ENCODE results near the gene SIMC1. TPM values are rescaled to one million over a fixed set of nuclear protein-coding genes. Genes with fewer than 3 reads are reported as not detected.

The SIMC1 gene
- total and polyA plus RNA-seq, 2 donors (not counting 3 experiments of a cell fraction or from before 2014, with no cell fraction given): 9.0 to 16.2 TPM

DNA sequence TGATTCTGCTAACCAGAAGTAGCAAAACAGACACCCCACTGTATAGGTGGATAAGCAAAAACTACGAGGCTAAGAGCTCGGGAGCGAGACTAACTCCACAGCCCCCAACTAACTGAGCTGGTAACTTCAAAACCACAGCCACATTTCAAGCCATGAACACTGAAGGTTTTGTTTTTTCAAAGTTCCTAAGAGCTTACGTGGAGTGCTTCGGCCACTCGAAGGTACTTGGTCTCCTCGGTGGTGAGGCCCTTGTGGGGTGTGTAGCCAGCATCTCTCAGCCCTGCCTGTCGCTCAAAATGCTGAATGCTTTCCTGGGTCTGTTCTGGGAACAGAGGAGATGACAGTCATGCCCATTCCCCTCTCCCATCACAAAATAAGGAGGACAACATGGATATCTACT, 112.2 kb downstream of the SIMC1 start:
- Histone ChIP-seq H4K20me1 (replicated peaks; ENCODE audit: control insufficient read depth, extremely low read depth, insufficient read depth, low read length) (no peaks in the 10 kb centered on the region), H3K4me3 (replicated peaks in 1 of 3; ENCODE audit: insufficient read depth in 1 of 3, low read depth in 1 of 3, low read length in 3 of 3) (no peak overlapping the region), H3K27ac (ENCODE audit: insufficient read depth, low read depth, low read length) (no peak overlapping the region), H3K4me2 (ENCODE audit: insufficient read depth, low read length) (no peak overlapping the region), H3K36me3 (ENCODE audit: control insufficient read depth in 2 of 2, extremely low read depth in 1 of 2, insufficient read depth in 2 of 2, low read length in 2 of 2) (peaks cover 20 to 43% of the 10 kb centered on the region in 2 experiments), H2AFZ (ENCODE audit: low read depth, low read length) (no peak overlapping the region), H3K9ac (replicated peaks; ENCODE audit: extremely low read depth, insufficient read depth, low read length) (no peak overlapping the region), H3K79me2 (ENCODE audit: control insufficient read depth, insufficient read depth, low read length) (peaks cover 22% of the 10 kb centered on the region), H3K27me3 (ENCODE audit: control insufficient read depth in 2 of 2, insufficient read depth in 2 of 2, low read length in 2 of 2) (no peaks in the 10 kb centered on the region), H3K9me3 (replicated peaks; ENCODE audit: control insufficient read depth, insufficient read depth, low read length) (no peaks in the 10 kb centered on the region), H3K4me1 (ENCODE audit: control insufficient read depth, extremely low read depth, insufficient read depth, low read length) (no peaks in the 10 kb centered on the region), H3K9me1 (replicated peaks; ENCODE audit: control insufficient read depth, extremely low read depth, insufficient read depth, low read length) (no peaks in the 10 kb centered on the region)
- POLR2A ChIA-PET: no interaction called here
- TF ChIP-seq GATA2 (IDR thresholded peaks at IDR 0.05; ENCODE audit: insufficient read depth, insufficient read length, low read depth, low read length) (no peak), MYC (IDR thresholded peaks at IDR 0.05; ENCODE audit: low read depth, low read length) (no peak)
- TF ChIP-seq, protein P1, sequence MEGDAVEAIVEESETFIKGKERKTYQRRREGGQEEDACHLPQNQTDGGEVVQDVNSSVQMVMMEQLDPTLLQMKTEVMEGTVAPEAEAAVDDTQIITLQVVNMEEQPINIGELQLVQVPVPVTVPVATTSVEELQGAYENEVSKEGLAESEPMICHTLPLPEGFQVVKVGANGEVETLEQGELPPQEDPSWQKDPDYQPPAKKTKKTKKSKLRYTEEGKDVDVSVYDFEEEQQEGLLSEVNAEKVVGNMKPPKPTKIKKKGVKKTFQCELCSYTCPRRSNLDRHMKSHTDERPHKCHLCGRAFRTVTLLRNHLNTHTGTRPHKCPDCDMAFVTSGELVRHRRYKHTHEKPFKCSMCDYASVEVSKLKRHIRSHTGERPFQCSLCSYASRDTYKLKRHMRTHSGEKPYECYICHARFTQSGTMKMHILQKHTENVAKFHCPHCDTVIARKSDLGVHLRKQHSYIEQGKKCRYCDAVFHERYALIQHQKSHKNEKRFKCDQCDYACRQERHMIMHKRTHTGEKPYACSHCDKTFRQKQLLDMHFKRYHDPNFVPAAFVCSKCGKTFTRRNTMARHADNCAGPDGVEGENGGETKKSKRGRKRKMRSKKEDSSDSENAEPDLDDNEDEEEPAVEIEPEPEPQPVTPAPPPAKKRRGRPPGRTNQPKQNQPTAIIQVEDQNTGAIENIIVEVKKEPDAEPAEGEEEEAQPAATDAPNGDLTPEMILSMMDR (IDR thresholded peaks at IDR 0.05; ENCODE audit: extremely low read depth in 1 of 2, insufficient read depth in 1 of 2, low read depth in 1 of 2, low read length in 2 of 2): no peak
- CTCF ChIA-PET: interaction anchor here (1.2 kb wide), 1 partner anchor 9 kb away, joined by 3 read pairs; no protein-coding TSS in a partner anchor
- DNase-seq (ENCODE audit: low read depth, low spot score) (no peak), FAIRE-seq (no peak)
- intact Hi-C loops (cut with micrococcal nuclease): no loop called here
- dilution Hi-C loops (cut with MboI; ENCODE audit: extremely low pct_ligation_motif_present, low sequenced_read_pairs): no loop called here
- no TSS peak for BruUV-seq (replicated peaks)

DNA sequence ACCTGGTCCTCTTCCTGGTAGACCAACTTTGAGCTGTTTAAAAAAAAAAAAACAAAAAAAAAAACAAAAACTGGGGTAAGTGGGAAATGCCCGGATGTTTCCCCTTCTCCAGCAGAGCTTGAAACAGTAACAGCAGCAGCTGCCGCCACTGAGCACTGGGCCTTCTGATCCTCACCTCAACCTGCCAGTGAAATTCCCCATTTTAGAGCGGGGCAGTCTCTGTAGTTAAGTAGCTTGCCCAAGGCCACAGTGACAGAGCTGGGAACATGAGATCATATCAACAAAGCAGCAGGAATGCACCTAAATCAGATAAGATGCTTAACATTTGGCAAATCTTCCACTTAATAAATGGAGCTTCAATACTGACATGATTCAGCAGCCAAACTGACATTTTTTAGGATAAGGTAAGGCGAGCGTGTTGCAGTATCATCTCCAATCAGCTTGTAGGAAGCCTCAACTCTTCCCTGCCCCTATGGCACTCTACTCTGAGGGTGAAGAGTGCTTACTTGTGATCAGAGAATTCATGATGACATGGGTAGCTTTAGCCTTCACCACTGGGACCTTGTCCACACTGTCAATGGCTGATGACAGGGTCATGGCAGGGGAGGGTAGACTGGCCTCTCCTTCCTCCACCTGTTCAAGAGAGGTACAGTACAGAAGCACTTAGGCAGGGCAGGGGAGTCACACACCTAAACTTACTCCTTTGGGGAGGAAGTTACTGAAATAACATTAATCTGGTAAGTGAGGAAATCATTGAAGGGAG, 114.1 kb downstream of the SIMC1 start:
- H3K4me3 ChIP-seq (replicated peaks in 1 of 3; ENCODE audit: insufficient read depth in 1 of 3, low read depth in 1 of 3, low read length in 3 of 3): no peak overlapping the region
- FAIRE-seq (no peak), DNase-seq (ENCODE audit: low read depth, low spot score) (no peak)
- H3K4me1 ChIP-seq (ENCODE audit: control insufficient read depth, extremely low read depth, insufficient read depth, low read length): no peaks in the 10 kb centered on the region
- no peaks in the 10 kb centered on the region for H4K20me1 ChIP-seq (replicated peaks; ENCODE audit: control insufficient read depth, extremely low read depth, insufficient read depth, low read length)
- no peak overlapping the region for H3K9ac ChIP-seq (replicated peaks; ENCODE audit: extremely low read depth, insufficient read depth, low read length)
- H3K36me3 ChIP-seq (ENCODE audit: control insufficient read depth in 2 of 2, extremely low read depth in 1 of 2, insufficient read depth in 2 of 2, low read length in 2 of 2): peaks cover 16 to 39% of the 10 kb centered on the region in 2 experiments
- no TSS peak for BruUV-seq (replicated peaks)
- no peaks in the 10 kb centered on the region for H3K27me3 ChIP-seq (ENCODE audit: control insufficient read depth in 2 of 2, insufficient read depth in 2 of 2, low read length in 2 of 2)
- dilution Hi-C loops (cut with MboI; ENCODE audit: extremely low pct_ligation_motif_present, low sequenced_read_pairs): no loop called here
- ChIA-PET CTCF (interaction anchor here (1.0 kb wide), 1 partner anchor 13 kb away, joined by 3 read pairs; no protein-coding TSS in a partner anchor), POLR2A (no interaction called here)
- no peak overlapping the region for H2AFZ ChIP-seq (ENCODE audit: low read depth, low read length)
- H3K9me3 ChIP-seq (replicated peaks; ENCODE audit: control insufficient read depth, insufficient read depth, low read length): no peaks in the 10 kb centered on the region
- no peak overlapping the region for H3K4me2 ChIP-seq (ENCODE audit: insufficient read depth, low read length)
- TF ChIP-seq, protein P1 (IDR thresholded peaks at IDR 0.05; ENCODE audit: extremely low read depth in 1 of 2, insufficient read depth in 1 of 2, low read depth in 1 of 2, low read length in 2 of 2): no peak
- H3K9me1 ChIP-seq (replicated peaks; ENCODE audit: control insufficient read depth, extremely low read depth, insufficient read depth, low read length): no peaks in the 10 kb centered on the region
- H3K27ac ChIP-seq (ENCODE audit: insufficient read depth, low read depth, low read length): no peak overlapping the region
- peaks cover 40% of the 10 kb centered on the region for H3K79me2 ChIP-seq (ENCODE audit: control insufficient read depth, insufficient read depth, low read length)
- intact Hi-C loops (cut with micrococcal nuclease): no loop called here

Measured in endothelial cell of umbilical vein (primary cell).